HFF-Myc (cell line): ENCODE data around the gene TCEA2.

ENCODE experiments used
- DNase-seq: peaks from one replicate; pipeline ENCODE4 v3.0.0-alpha.2; 2011; ENCODE audit warnings: low read depth; ENCODE audit errors: extremely low read depth
- H3K4me3 ChIP-seq: replicated peaks from 2 replicates; pipeline ENCODE4 v1.5.1; 2011; ENCODE audit warnings: low read depth, mild to moderate bottlenecking, control low read depth, low read length
- TF ChIP-seq, protein P1 (sequence below): IDR thresholded peaks from 2 replicates; pipeline ENCODE4 v1.5.1; 2012; ENCODE audit warnings: mild to moderate bottlenecking, low read depth, low read length, control low read depth; ENCODE audit errors: missing control alignments

The TCEA2 gene

GRCh38 chr20:64055396-64055892, 7.6 kb upstream of the TCEA2 start:
- DNase-seq: no peak
- TF ChIP-seq, protein P1, sequence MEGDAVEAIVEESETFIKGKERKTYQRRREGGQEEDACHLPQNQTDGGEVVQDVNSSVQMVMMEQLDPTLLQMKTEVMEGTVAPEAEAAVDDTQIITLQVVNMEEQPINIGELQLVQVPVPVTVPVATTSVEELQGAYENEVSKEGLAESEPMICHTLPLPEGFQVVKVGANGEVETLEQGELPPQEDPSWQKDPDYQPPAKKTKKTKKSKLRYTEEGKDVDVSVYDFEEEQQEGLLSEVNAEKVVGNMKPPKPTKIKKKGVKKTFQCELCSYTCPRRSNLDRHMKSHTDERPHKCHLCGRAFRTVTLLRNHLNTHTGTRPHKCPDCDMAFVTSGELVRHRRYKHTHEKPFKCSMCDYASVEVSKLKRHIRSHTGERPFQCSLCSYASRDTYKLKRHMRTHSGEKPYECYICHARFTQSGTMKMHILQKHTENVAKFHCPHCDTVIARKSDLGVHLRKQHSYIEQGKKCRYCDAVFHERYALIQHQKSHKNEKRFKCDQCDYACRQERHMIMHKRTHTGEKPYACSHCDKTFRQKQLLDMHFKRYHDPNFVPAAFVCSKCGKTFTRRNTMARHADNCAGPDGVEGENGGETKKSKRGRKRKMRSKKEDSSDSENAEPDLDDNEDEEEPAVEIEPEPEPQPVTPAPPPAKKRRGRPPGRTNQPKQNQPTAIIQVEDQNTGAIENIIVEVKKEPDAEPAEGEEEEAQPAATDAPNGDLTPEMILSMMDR: no peak
- H3K4me3 ChIP-seq: no peak overlapping the region

- no peak for DNase-seq
- TF ChIP-seq, protein P1: no peak
- H3K4me3 ChIP-seq: no peak overlapping the region
Measured at GRCh38 chr20:64055893-64056638, 6.9 kb upstream of the TCEA2 start.

DNA sequence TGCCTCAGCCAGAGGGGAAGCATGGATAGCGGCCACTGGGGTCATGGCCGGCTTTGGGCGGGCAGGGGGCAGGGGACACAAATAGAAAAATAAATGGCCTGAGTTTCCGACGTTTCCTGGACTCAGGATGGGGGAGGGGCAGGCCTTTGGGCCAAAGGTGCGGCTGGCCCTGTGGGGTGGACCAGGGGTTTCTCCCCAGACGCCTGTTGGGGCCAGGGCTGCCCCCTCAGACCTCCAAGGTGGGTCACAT, 6.4 kb upstream of the TCEA2 start:
- DNase-seq: no peak
- H3K4me3 ChIP-seq: no peak overlapping the region
- TF ChIP-seq, protein P1: no peak

DNA sequence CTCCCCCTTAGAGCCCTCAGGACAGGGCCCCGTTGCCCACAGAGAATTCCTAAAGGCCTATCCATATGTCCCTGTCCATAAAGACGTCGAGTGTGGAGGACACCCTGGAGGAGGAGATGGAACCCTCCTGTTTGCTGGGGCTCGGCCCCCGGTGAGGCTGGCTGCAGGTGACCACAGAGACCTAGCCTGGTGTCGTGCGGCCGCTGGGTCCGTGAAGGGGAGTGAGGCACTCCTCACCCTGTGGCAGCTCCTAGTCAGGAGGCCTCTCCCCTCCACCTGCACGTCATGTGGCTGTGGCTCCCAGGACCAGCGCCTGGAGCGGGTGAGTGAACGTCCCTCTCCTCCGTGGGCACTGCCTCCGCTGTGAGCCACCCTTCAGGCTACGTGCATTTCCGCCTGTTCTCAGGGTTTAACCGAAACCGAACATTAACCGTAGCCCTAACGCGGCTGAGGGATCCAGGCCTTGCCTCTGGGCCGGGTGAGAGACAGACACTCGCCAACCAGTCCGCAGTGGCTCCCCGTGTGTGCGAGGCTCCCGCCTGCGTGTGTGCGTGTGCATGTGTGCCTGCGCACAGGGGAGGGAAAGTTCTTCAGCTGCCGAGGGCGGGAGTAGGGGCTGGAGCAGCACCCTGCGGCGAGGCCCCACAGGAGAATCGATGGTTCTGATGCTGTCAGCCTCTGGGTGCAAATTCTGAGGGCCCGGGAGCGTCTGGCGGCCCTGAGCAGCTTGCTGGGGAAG, 5.9 kb upstream of the TCEA2 start:
- TF ChIP-seq, protein P1: no peak
- DNase-seq: no peak
- H3K4me3 ChIP-seq: no peak overlapping the region

- DNase-seq: no peak
- TF ChIP-seq, protein P1: peak; percentile 87
- no peak overlapping the region for H3K4me3 ChIP-seq
Measured at GRCh38 chr20:64057628-64058498, 5.1 kb upstream of the TCEA2 start.

- H3K4me3 ChIP-seq: no peak overlapping the region
- DNase-seq: no peak
- TF ChIP-seq, protein P1: no peak
Measured at GRCh38 chr20:64058536-64058935, 4.5 kb upstream of the TCEA2 start.
